DLD1 (cell line): ENCODE results near the gene VAV2.
"Not testable (repeated sequence)": the region's sequence is repeated elsewhere in the genome, so short reads cannot be mapped to it uniquely, and the experiment has no call there.

Experiments
- in situ Hi-C: cut with HindIII; loops from 2 replicates; pipeline ENCODE4 v1.10.0; 2017; ENCODE audit warnings: low sequenced_read_pairs

The VAV2 gene

GRCh38 chr9:133763272-133764183 is 228.6 kb downstream of the VAV2 start:
- in situ Hi-C loops: no loop called here

GRCh38 chr9:133762488-133763271 is 229.4 kb downstream of the VAV2 start:
- in situ Hi-C loops: no loop called here

GRCh38 chr9:133761641-133762248 is 230.4 kb downstream of the VAV2 start:
- in situ Hi-C loops: no loop called here

GRCh38 chr9:133760713-133761290 is 231.3 kb downstream of the VAV2 start:
- in situ Hi-C loops: no loop called here

DNA sequence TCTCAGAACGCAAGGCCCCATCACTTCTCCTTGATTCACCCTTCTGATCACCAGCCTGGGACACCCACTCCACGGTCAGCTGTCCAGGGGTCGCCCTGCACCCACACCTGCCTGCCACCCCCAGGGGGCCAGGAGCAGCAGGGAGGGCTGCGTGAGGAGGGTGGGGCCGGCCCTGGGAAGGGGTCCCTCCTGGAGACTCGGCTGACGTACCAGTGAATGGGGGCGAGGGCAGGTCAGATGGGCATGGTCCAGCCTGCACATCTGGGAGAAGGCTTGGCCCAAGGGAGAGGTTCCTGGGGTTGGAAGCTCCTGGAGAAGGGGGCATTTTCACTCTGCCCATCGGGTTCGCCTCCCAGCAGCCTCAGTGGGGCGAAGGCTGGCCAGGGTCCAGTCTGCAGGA is 232.2 kb downstream of the VAV2 start:
- in situ Hi-C loops: no loop called here

GRCh38 chr9:133759146-133759900 is 232.8 kb downstream of the VAV2 start:
- in situ Hi-C loops: no loop called here

GRCh38 chr9:133758228-133758627 is 233.9 kb downstream of the VAV2 start:
- in situ Hi-C loops: no loop called here

DNA sequence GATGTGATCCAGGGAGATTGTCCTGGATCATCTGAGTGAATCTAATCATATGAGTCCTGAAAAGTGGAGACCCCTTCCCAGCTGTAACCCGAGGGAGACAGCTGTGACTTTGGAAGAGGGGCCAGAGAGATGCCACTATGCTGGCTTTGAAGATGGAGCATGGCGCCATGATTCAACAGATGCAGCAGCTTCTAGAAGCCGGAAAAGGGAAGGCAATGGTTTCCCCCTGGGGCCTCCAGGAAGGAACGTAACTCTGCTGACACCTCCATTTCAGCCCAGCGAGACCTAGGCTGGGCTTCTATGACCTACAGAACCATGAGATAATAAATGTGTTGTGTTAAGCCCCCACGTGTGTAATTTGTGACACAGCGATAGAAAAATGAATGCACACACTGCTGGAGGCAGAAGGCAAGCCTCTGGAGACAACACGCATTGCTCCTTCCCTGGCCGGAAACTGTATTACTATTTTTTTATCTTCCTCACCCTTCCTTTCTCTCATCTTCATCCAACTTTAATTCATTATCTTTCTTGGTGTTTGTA is 237.4 kb downstream of the VAV2 start:
- in situ Hi-C loops: no loop called here

- in situ Hi-C loops: no loop called here
These were observed 237.9 kb downstream of the VAV2 start for GRCh38 chr9:133754187-133754586.

DNA sequence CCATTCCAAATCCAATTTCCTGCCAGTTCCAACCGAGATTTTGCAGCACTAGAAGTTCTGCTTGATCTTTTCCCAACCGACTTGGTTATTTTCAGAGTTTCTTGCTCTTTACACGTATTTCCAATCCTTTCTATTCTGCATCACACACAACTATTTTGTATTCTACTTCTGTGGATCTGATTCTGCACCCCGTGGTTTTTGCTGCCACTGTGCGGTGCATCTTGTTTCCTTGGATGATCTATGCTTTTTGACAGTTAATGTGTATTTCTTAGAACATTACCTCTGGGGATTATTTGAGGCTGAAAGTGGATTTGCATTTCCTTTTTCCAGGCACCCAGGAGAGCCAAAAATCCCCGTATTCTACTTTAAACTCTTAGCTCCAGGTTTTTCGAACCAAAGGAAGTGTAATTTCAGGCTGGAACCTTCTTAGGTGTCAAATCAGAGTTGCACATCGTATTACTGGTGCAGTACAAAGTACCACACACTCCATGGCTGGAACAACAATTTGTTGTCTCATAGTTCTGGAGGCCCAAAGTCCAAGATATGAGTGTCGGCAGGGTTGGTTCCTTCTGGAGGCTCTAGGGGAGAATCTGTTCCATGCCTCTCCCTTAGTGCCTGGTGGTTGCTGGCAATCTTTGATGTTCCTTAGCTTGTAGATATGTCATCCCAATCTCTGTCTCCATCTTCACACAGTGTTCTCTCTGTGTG is 239.2 kb downstream of the VAV2 start:
- in situ Hi-C loops: no loop called here

DNA sequence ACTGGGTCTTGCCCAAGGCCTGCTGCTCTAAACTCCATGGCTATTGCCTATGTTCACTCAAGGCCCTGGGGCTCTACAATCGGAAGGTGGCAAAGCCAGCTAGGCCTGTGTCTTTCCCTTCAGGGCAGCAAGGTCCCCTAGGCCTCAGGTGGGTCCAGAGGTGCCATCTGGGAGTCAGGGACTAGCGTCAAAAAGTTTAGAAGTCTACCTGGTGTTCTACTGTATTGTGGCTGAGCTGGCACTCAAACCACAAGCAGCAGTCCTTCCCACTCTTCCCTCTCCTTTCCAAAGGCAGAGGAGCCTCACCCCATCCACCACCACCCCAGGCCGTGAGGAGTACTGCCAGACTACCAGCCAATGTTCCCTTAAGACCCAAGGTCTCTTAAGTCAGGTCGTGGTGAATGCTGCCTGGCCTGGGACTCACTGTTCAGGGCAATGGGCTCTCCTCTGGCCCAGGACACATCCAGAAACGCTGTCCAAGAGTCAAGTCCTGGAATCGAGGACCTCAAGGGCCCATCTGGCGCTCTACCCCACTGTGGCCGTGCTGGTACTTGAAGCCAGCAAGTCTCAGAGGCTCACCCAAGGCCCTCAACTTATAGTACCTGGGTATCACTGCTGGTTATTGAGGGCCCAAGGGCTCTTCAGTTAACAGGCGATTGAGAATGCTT is 241.0 kb downstream of the VAV2 start:
- in situ Hi-C loops: no loop called here

DNA sequence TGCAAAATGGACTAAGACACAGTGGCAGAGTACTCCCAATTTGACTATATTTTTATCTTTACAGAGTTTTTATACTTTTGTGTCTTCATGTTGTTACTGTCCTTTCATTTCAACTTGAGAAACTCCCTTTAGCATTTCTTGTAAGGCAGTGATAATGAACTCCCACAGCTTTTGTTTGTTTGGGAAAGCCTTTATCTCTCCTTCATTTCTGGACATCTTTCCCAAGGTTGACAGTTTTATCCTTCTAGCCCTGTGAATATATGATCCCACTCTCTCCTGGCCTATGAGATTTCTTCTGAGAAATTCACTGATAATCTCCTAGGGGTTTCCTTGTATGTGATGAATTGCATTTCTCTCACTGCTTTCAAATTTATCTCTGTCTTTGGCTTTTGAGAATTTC is 244.8 kb downstream of the VAV2 start:
- in situ Hi-C loops: no loop called here

DNA sequence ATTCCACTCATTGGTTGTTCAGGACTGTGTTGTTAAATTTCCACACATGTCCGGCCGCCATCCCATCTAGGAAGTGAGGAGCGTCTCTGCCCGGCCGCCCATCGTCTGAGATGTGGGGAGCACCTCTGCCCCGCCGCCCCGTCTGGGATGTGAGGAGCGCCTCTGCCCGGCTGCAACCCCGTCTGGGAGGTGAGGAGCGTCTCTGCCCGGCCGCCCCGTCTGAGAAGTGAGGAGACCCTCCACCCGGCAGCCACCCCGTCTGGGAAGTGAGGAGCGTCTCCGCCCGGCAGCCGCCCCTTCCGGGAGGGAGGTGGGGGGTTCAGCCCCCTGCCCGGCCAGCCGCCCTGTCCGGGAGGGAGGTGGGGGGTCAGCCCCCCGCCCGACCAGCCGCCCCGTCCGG is 247.6 kb downstream of the VAV2 start:
- in situ Hi-C loops: not testable (repeated sequence)

- in situ Hi-C loops: no loop called here
These were observed 249.2 kb downstream of the VAV2 start for GRCh38 chr9:133742849-133743444.

DNA sequence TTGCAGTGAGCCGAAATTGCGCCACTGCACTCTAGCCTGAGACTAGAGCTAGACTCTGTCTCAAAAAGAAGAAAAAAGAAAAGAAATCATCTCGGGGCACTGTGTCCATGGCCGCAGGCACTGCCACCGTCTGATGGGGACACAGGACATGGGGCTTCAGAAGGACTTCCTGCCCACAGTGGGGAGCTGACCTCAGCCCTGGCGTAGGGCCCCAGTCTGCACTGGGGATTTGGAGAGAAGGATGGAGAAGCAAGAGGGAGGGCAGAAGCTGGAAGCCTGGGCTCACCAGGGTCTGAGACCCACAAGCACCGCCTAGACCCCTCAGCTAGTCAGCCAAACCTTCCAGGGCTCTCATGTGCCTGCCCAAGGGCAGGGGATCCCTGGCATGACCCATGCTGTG is 249.9 kb downstream of the VAV2 start:
- in situ Hi-C loops: no loop called here

- in situ Hi-C loops: no loop called here
These were observed 250.4 kb downstream of the VAV2 start for GRCh38 chr9:133741716-133742115.

- in situ Hi-C loops: no loop called here
These were observed 251.2 kb downstream of the VAV2 start for GRCh38 chr9:133740911-133741310.

- in situ Hi-C loops: no loop called here
These were observed 252.5 kb downstream of the VAV2 start for GRCh38 chr9:133739408-133740280.
